GM15510 (cell line): Measurements from ENCODE around the gene OR1F1.

Experiments used
- POLR2A ChIP-seq: IDR thresholded peaks from 3 replicates; pipeline ENCODE4 v1.6.1; 2011; ENCODE audit warnings: borderline replicate concordance; ENCODE audit not compliant: insufficient read length; ENCODE audit errors: extremely low read depth

Gene OR1F1

GRCh38 chr16:3147757-3148104, 40.3 kb upstream of the OR1F1 start:
- TF ChIP-seq POLR2A, result no peak

DNA sequence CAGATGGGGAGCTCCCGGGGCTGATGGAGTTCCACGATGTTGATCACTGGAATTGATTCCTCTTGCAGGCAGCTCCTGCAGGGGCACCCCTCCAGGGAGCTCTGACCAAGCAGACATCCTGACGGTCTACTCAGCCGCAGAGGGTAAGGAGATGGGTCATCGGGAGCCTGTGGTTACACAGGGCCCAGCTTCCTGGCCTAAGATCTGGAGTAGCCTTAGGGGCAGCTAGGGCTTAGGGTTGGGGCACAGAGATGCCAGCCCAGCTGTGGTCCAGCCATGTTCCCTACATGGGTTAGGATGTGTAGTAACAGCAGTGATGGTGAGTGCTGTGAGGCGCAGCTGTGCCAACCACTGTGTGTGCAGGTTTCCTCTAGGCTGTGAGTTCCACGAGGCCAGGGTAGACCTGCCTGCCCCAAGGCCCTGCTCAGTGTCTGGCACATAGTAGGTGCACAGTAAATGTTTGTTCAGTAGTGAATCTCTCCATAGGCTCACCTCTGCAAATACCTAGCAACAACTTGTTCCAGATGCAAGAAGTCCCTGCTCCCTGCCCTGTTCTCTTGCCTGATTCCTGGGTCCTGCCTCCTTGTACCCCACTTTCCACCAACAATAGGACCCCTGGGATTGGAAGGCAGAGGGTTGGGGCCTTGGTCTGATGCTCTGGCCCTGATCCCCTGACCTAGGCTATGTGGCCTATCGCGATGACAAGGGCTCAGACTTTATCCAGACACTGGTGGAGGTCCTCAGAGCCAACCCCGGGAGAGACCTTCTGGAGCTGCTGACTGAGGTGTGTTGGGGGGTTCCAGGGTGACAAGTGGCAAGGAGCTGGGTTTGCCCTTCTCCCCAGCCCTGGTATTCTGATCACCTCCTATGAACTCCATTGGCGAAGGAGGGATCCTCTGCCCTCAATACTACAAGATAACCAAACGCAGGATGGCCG, 39.5 kb upstream of the OR1F1 start:
- TF ChIP-seq POLR2A, result no peak

DNA sequence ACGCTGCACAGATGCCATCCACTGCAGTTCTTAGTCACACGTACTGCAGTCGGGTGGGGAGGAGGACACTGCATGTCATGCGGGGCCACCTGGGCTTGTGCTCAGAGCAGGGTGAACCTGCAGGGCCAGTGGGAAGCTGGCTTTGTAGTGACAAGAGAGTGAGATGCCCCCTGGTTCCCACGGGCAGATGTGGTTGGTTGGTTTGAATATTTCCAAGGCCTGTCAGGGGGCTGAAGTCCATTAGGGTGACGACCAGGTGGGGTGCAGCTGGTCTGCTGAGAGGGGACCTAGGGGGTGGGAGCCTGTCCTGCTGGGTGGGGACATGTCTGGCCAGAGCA, 38.8 kb upstream of the OR1F1 start:
- no peak for TF ChIP-seq POLR2A

DNA sequence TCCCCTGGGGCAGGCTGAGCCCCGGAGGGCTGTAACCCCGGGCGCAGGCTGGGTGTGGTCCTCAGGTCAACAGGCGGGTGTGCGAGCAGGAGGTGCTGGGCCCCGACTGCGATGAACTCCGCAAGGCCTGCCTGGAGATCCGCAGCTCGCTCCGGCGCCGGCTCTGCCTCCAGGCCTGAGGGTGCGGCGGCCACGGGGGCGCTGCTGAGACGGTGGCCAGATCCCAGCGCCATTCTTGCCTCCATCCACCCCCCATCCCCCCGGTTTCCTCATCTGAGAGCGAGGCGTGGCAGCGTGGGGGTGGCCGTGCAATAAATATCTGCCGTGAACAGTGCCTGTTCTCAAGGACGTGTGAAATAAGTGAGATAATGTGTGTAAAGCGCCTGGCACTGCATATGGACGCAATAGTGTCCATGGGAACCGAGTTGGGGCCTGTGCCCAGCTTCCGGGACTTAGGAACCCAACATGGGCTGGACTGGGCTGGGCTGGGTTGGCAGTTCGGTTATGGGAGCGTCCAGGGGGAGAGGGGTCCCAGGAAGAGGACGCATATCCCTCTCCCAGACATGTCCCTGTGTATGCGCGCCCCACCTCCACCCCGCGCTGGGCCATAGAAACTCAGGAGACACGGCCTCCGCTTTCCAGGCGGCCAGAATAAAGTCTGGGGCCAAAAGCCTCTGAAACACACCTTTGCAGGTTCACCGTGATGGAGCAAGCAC, 38.2 kb upstream of the OR1F1 start:
- TF ChIP-seq POLR2A, result no peak

DNA sequence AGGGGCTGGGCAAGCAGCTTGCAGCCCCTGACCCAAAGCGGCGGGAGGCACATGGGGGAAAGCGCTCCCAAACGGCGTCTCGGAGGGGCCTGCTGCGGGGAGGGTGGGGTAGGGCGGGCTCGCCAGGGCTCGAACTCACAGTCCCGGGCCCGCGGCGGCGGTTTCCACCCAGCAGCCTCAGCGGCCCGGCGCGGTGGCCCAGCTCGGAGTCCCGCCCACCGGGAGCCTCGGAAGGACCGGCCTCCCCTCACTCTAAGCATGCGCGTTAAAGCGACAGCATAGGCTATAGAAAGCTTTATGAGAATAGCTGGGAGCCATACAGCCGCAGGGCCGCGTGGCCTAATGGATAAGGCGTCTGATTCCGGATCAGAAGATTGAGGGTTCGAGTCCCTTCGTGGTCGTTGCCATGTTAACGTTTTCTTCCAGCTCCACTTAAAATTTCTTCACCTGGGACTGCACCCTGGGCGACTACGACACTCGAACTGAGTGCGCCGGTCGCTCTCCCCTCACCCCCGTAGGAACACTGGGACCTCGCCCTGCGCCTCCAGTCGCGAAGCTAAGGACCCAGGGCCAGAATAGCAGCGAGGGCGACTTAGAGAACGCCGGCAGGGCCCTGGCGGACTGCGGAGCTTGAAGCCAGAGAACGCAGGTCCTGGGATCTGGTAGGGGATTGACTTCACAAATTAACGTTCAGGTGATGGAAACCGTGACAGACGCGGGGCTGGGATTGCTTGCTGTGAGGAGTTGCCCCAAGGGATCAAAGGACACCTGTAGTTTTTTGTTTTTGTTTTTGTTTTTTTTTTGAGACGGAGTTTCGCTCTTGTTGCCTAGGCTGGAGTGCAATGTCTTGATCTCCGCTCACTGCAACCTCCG, 37.4 kb upstream of the OR1F1 start:
- TF ChIP-seq POLR2A, result peak; percentile 43

DNA sequence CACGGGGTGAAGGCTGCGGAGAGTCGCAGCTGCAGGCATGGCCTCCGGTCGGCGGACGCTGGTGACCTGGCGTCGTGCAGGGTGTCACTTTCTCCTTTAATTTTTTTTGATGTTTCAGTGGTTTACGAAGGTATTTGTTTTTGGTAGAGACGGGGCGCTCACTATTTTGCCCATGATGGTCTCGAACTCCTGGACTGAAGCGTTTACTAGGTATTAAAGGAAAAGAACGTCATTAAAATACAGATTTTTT, 36.1 kb upstream of the OR1F1 start:
- no peak for TF ChIP-seq POLR2A

DNA sequence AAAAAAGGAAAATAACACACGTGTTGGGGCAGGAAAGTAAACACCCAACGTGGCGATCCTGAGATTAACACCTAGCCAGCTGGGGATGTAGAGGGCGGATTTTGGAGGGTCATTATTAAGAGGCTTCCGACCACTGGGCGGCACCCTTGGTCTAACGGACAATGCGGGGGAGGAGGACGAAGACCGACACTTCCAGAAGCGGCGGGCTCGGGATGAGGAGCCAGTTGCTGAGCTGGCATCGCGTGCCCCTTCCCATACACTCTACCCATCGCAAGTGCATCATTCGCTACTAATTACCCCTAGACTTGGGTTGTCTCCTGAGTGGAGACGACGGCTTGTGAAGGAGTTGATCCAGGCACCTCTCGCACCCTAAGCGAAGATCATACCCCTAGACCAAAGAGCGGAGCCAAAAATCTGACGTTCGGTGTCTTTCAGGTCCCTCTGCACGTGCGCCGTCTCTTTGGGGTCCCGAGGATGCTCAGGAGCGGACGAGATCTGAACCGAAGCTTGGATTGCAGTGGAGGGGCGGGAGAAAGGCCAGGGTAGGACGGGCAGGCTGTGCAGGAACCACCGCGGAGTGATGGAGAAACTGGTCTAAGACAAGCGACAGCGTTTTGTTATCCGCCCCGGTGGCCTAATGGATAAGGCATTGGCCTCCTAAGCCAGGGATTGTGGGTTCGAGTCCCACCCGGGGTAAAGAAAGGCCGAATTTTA, 35.6 kb upstream of the OR1F1 start:
- TF ChIP-seq POLR2A, result no peak

DNA sequence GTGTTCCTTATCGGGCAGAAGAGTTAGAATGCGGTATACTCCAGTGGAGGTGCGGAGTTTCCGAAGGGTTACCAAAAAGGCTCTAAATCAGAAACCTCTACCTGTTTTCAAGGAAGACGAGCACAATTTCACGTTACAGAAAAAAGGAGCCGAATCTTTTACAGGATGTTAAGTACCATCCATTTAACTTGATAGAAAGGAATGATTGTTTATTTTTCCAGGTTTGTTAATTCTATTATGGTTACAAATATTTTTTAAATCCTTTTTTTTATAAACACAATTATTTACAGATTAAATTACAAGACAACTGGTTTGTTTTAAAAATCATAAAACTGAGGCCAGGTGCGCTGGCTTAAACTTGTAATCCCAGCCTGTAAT, 35.0 kb upstream of the OR1F1 start:
- no peak for TF ChIP-seq POLR2A

DNA sequence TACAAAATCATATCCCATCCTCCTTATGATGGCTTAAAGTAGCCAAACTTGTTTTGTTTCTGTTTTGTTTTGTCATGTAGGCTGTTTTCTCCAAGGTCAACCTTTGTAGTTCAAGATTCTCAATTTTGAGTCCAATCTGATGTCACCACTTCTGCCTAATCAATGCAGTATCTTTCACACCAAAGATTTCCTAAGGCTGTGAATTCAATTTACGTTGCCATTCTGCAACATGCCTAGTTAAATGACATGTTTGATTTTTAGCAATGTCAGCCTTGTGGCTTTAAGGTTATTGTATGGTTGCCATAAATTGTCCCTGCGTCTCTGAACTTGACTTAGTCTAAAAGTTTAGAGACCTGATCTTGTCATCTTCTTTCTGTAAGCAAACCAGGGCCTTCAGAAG, 32.8 kb upstream of the OR1F1 start:
- no peak for TF ChIP-seq POLR2A

DNA sequence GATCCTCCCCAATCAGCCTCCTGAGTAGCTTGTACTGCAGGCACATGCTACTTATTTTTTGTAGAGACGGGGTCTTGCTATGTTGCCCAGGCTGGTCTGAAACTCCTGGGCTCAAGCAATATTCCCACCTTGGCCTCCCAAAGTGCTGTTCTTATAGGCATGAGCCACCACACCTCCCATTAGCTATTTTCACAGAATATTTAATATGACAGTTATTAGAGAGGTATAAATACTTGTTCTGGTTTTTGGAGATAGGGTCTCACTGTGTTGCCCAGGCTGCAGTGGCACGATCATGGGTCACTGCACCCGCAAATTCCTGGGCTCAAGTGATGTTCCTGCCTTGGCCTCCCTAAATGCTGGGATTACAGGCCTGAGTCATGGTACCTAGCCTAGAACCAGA, 32.0 kb upstream of the OR1F1 start:
- TF ChIP-seq POLR2A, result no peak

DNA sequence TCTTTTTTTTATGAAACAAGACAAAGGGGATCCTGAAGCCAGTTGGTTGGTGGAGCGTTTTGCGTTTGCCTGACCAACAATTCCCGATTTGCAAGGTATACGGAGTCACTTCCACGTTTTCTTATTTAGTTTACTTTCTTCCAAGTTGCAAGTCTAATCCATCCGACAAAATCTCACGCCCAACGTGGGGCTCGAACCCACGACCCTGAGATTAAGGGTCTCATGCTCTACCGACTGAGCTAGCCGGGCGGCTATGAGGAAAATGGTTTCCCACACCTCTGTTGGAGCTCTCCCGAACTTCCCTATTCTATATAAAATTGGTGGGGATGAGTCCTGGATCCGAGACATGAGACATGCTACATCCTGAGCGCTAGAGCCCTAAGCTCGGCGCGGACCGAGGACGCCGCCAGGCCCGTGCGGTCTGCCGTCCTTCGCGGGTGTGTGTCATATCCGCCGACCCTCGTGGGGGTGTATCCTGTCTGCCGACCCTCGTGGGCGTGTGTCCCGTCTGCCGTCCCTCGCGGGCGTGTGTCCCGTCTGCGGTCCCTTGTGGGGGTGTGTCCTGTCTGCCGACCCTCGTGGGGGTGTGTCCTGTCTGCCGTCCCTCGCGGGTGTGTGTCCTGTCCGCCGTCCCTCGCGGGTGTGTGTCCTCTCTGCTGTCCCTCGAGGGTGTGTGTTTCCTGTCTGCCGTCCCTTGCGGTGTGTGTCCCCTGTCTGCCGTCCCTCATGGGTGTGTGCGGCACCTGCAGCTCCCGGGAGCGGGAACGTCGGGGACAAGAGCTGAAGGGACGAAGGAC, 30.6 kb upstream of the OR1F1 start:
- no peak for TF ChIP-seq POLR2A

DNA sequence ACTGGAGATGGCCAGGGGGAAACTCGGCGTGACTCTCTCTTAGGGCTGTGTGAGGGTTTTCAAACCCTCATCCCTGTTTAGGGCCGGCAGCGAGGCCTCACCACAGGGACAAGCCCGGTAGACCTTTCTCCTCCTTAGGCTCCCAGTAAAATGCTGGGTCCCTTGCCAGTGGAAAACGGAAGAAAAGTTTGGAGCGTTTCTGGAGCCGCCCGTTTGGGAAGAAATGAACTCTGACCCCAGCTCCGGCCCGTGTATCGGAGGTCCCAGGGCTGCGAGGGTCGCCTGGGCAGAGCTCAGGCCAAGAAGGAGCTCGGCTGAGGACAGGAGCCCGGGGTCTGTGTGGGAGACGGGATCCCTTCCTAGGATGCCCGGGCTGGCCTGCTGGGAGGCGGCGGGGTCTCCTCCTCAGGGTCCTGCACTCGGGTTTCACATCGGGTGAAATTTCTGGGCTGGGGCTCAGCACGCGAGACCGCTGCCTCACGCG, 29.9 kb upstream of the OR1F1 start:
- TF ChIP-seq POLR2A, result no peak

DNA sequence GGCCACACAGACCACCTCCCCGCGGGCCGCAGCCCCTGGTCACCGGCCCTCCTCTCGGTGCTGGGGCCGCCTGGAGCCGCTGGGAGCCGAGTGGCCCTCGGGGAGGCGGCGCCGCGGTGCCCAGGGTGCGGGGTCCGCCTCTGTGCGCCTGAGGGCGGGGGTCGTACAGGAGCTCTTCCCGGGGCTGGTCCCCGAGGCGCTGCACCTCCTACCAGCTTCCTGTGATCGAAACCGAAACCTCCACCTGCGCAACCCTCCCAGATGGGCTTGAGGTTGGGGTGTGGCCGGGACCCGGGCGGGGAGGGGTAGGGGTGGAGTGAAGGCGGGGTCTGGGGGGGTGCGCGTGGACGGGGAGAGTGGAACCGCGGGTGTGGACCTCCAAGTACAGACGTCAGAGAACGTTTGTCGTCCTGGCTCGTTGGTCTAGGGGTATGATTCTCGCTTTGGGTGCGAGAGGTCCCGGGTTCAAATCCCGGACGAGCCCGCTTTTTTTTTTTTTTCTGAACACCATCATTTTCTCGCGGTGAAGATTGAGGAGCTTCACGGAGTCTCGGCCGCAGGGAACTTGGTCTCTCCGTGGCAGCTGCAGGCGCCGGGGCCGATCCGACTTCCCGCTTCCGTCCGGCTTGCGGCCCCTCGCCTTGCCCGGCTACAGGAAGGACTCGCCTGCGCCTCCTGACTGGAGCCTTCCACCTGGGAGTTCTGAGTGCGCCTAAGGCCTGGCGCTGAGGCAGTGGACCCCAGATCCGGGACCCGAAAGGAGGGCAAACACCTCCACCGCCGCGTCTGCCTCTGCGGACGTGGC, 29.3 kb upstream of the OR1F1 start:
- peak; percentile 15 for TF ChIP-seq POLR2A
